Glomerular visceral epithelial cell (primary cell): ENCODE data around the gene RGS3.

Experiments
- DNase-seq: peaks from one replicate; pipeline ENCODE4 v3.0.0-alpha.2; 2016; ENCODE audit errors: extremely low spot score

Gene RGS3

GRCh38 chr9:113585555-113585954, 122.0 kb downstream of the RGS3 start:
- no peak for DNase-seq

- peak; percentile 21 for DNase-seq
These were observed 124.0 kb downstream of the RGS3 start for GRCh38 chr9:113587471-113588031.

- DNase-seq, result no peak
These were observed 124.8 kb downstream of the RGS3 start for GRCh38 chr9:113588242-113588810.

- no peak for DNase-seq
These were observed 125.4 kb downstream of the RGS3 start for GRCh38 chr9:113588936-113589335.

GRCh38 chr9:113589407-113589806, 125.9 kb downstream of the RGS3 start:
- no peak for DNase-seq

GRCh38 chr9:113589890-113590289, 126.4 kb downstream of the RGS3 start:
- DNase-seq, result peak; percentile 53

- no peak for DNase-seq
These were observed 126.9 kb downstream of the RGS3 start for GRCh38 chr9:113590389-113590788.

- peak; percentile 86 for DNase-seq
These were observed 127.7 kb downstream of the RGS3 start for GRCh38 chr9:113590991-113591898.

- DNase-seq, result no peak
These were observed 128.5 kb downstream of the RGS3 start for GRCh38 chr9:113591899-113592625.

- no peak for DNase-seq
These were observed 129.5 kb downstream of the RGS3 start for GRCh38 chr9:113592876-113593575.

GRCh38 chr9:113593682-113594281, 130.3 kb downstream of the RGS3 start:
- DNase-seq, result peak; percentile 99

GRCh38 chr9:113594484-113595299, 131.2 kb downstream of the RGS3 start:
- DNase-seq, result peak; percentile 51

- DNase-seq, result no peak
These were observed 133.2 kb downstream of the RGS3 start for GRCh38 chr9:113596616-113597320.

- no peak for DNase-seq
These were observed 134.1 kb downstream of the RGS3 start for GRCh38 chr9:113597390-113598241.

- DNase-seq, result no peak
These were observed 134.9 kb downstream of the RGS3 start for GRCh38 chr9:113598451-113598850.

- DNase-seq, result no peak
These were observed 135.4 kb downstream of the RGS3 start for GRCh38 chr9:113598883-113599282.

GRCh38 chr9:113599646-113600022, 136.1 kb downstream of the RGS3 start:
- peak; percentile 77 for DNase-seq

- no peak for DNase-seq
These were observed 136.7 kb downstream of the RGS3 start for GRCh38 chr9:113600023-113600823.
